ENCODE data around the gene CT45A10.

DNA sequence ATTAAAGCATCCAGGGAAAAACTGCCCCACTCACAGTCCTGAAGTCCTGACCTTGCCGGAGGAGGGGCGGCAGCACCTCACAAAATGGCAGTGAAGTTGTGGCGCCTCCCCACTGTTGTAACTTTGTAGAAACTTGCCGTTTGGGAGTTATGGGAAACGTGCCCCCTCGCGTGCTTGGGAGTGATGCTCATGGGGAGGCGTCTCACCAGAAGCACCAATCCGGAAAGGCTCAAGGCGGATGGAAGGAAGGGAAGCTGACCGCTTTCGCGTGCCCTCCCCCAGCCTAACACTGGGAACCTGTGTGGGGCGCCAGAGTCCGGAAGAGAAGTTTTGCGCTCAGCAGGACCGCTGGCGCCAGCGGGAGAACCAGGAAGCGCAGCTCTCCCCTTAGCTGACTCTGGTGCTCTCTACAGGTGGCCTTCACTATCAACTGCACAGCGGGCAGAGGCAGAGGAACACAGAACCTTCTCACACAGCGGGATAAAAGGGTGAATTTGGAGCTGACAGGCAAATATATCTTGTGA, at the start of gene CT45A10, which contains the start of gene SAGE1:
- TF ChIP-seq GATA3 (IDR thresholded peaks at IDR 0.05; ENCODE audit: low read depth, low read length) (no peak), GATA2 (IDR thresholded peaks at IDR 0.05; ENCODE audit: low read depth, low read length) (no peak)

Measured in SH-SY5Y (cell line).